Right ventricle myocardium superior (tissue), 1 donor: Measurements from ENCODE around the gene TDRD9. TPM values are rescaled to one million over a fixed set of nuclear protein-coding genes. Genes with fewer than 3 reads are reported as not detected.

Experiments
- ATAC-seq: fragments of 200-7000 bp; cut with Tn5 transposase; one replicate; pipeline ENCODE4 v1.9.1; 2020; ENCODE audit warnings: mild to moderate bottlenecking; ENCODE audit not compliant: poor library complexity
- DNase-seq: peaks from one replicate; pipeline ENCODE4 v3.0.0-alpha.2; 2020
- intact Hi-C: fragments of 100-400 bp; cut with DNase I; formaldehyde crosslinking; loops from one replicate; pipeline ENCODE4 v1.11.2; 2022
- total RNA-seq: library from RNA; stranded (reverse); fragmentation: NEBNext Ultra II Directional; extraction: Animal tissue kit (Norgen Biotek cat#: 25700); gene quantifications from one replicate; pipeline ENCODE4 v1.2.1, GENCODE V29; 2021
- donor health status: DM: no; HTN: yes; CAD: no; lungs with severe emphysema.

TDRD9 gene
- total RNA-seq, 1 donor from 2014 or later = 2.7 TPM

- ATAC-seq (peak; percentile 85), DNase-seq (peak; percentile 62)
- intact Hi-C loops = no loop called here
Observed at GRCh38 chr14:104011824-104012517, 83.7 kb downstream of the TDRD9 start.

DNA sequence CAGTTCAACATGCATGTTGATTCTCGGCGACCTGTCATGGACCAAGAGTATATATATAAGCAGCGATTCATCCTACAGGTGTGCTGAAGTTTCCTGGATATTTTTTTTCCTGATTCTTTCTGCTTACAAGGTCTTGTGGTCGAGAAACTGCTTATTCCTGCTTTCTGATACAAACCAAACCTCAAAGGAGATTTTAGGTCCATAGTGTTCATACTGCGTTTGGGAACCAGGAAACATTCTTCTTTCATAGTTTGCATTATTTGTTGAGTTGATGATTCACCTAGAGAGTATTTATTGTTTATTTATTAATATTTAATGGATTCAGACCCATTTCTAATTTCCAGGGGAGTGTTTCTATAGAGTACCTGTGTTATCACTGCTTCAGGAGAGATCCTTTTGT, 86.5 kb downstream of the TDRD9 start:
- intact Hi-C loops = no loop called here
- DNase-seq = no peak
- ATAC-seq = no peak

DNA sequence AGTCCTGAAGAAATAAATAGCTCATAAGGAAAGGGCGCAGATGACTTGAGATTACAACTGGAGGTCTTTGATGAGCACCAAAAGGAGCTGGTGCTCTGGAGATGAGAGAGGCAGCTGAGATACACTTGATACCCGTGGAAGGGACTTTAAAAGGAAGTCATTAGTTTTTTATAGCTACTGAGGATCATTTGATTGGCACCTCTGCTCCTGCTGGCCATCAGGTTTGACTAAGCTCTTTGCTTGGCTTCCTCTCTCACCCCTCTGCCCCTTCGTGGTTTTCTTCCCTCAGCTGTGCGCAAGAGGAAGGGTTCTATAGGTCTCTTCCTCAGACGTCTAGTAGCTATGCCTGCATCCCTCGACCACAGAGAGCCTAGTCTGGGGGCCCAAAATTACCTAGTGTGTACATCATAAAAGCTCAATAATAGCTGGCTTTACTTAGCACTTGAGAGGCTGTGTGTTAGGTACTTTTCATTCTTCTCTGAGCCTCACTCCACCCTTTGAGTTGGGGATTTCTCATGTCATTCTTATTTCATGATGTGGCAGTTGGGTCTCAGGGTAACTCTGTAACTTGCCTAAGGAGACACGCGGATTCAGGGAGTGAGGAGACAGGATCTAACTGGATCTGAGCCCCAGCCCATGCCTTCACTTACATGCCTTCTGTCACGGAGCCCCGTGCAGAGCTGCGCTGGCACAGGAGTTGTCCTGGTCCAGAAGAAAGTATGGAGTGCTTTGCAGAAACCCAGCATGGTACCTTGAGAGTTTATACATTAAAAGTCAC, 88.8 kb downstream of the TDRD9 start:
- DNase-seq (no peak), ATAC-seq (no peak)
- intact Hi-C loops = no loop called here

- DNase-seq (no peak), ATAC-seq (no peak)
Observed at GRCh38 chr14:104019029-104019428, 90.8 kb downstream of the TDRD9 start.

GRCh38 chr14:104019806-104020205, 91.5 kb downstream of the TDRD9 start:
- DNase-seq = no peak
- no peak for ATAC-seq
- intact Hi-C loops = no loop called here

More at GRCh38 chr14:104019029-104019428, 90.8 kb downstream of the TDRD9 start:
- intact Hi-C loops = no loop called here

DNA sequence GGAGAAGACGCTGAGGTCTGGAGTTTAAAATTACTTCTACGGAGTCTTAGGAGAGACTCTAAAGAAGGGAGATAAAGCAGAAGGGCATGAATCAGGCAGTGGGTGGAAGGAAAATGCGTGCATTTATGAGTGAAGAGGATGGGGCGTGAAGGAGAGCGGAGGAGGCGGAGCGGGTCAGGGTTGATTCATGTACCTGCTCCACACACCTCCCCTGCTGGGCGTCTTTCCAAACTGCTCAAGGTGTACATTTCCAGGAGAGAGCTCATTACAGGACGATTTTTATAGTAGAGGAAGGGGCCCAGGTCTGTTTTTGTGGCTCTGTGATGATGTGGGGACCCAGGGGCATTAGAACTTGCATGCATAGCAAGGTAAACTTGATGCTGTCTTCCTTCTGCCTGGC, 92.2 kb downstream of the TDRD9 start:
- intact Hi-C loops = no loop called here
- no peak for ATAC-seq
- no peak for DNase-seq

DNA sequence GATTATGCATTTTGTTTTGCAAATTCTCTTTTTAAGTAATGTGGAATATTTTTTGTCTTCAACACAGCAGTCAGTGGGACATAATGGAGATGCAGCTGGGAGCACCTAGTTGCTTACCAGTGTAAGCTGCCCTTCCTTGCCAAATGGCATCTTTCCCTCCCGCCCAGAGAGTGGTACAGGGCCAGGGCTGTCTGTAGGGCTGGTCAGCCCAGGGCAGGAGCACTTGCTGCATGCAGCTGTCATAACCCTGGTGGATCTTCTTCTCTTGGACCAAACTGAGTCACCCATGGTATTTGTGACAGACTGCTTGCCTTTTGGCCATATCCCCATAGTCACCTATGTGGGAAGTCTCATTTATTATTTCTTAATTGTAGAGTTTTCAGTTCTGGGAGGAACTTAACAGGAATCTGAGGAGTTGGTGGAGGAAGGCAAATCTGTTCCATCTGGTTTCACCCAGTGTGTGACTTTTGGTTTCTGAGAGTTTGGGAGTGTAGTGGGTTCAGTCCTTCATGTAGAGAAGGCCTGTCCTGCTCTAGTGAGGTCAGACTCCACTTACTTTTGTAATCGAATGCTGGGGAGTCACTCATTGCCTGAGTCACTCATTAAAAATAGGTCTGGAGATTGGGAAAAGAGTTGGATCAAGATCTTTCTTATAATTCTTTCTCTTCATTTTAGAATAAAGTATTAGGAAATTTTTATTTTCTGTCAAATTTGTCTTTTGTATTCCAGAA, 95.2 kb downstream of the TDRD9 start:
- no peak for DNase-seq
- intact Hi-C loops = no loop called here
- peak; percentile 75 for ATAC-seq

DNA sequence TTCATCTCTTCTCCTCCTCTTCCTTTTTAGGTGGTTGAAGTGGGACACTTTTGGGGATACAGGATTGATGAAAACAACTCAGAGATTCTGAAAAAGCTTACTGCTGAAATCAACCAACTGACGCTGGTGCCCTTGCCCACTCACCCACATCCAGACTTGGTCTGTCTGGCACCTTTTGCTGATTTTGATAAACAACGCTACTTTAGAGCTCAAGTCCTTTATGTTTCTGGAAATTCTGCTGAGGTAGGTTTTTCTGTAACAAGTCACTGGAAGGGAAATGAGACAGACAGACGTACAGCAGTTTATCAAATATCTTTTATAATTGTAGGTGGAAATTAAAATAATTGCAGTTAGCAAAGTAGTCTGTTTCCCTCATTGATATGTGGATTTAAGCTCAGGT, 97.3 kb downstream of the TDRD9 start:
- DNase-seq (no peak), ATAC-seq (no peak)
- intact Hi-C loops = no loop called here

DNA sequence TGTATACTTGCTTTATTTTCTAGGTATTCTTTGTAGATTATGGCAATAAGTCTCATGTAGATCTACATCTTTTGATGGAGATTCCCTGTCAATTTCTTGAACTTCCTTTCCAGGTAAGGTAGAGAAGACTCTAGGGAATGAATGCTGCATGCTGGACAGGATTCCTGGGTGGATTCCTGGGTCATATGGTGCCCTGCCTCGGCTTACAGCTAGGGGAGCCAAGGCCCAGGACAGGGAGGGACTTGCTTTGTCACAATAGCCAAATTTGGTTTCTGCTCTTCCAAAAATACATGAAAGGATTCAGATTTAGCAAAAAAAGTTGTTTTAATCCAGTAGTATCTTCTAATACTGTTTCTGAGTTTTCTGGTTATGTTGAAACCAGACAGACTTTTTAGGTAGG, 97.8 kb downstream of the TDRD9 start:
- intact Hi-C loops = no loop called here
- ATAC-seq = no peak
- no peak for DNase-seq

DNA sequence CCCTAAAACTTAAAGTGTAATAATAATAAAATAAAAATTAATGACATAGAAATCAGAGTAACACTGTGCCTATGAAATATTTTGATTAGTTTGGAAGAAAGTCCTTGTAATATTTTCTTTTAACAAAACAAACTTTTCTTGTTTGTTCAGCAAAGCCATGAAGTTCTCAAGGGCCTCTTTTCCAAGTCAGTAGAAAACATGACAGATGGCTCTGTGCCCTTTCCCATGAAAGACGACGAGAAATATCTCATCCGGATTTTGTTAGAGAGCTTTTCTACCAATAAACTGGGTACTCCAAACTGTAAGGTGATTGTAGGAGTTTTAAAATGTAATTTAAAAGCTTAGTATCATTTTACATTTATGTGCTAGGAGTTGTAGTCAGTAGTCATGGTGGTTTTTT, 102.7 kb downstream of the TDRD9 start:
- intact Hi-C loops = no loop called here
- DNase-seq (no peak), ATAC-seq (no peak)

DNA sequence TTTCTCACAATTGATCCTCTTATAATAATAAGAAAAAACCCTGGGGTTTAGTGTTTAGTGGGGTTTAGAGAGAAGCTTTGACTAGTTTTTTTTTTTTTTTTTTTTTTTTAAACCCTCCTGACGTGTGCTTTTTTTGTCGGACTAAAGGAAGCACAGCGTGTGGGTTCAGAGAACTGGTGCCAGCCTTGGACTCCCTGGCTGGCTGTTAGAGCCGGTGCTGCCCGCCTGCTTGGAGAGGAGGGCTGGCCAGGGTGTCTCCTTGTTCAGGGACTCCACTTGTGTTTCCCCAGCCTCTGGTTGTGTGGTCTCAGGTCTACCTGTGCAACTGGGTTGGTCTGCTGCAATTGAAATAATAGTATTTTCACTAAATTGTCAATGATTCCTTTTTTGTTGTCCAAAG, 103.1 kb downstream of the TDRD9 start:
- intact Hi-C loops = no loop called here
- ATAC-seq = peak; percentile 85
- no peak for DNase-seq

DNA sequence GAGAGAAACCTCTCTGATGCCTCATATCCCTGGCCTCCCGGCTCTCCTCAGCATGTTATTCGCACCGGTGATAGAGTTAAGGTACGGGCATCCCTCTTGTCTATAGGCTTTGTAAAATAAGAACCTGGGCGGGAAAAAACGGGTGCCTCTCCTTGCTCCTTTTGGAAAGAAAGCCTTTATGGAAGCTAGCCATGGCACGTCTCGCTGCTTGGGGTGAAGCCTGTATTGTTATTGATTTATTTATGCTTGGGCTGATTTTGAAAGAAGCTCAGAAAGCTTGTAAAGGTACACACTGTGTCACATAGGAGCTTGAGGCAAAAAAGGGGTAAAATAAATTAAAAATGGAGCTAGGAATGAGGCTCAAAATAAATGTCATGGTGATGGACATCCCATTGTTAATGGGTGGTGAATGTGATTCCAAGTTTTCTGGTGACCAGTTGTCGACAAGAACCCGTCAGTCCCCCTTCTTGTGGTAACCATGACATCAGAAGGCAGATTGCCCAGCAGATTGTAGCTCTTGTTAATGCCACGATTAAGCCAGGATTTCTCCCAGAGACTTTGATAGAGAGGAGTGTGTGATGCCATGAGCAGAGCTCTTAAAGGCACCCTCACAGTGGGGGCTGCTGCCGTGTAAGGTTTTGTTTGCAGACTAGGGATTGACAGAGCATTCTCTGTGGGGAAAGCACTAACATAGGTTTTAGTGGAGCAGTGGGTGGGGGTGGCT, 106.9 kb downstream of the TDRD9 start:
- no peak for ATAC-seq
- intact Hi-C loops = no loop called here
- no peak for DNase-seq

GRCh38 chr14:104036212-104036611, 108.0 kb downstream of the TDRD9 start:
- no peak for ATAC-seq
- intact Hi-C loops = no loop called here
- DNase-seq = no peak

- intact Hi-C loops = no loop called here
- DNase-seq (no peak), ATAC-seq (no peak)
Observed at GRCh38 chr14:104037074-104037473, 108.8 kb downstream of the TDRD9 start.

DNA sequence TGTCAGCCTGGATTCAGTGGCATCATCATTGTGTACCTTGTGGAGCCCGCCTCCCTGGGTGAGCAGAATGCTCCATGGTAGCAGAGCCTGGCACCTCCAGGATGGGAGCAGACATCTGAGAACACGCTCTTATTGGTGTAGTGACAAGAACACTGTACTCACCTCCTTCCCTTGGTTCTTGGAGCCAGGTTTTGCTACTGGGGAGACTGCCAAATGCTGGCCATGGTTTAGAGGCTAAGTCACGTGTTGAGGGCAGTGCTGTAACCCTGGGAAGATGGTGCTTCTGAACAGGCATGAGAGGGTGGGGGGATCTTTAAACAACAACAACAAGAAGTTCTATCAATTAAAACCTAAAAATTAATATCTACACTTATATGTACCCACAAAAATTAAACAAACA, 109.6 kb downstream of the TDRD9 start:
- DNase-seq (peak; percentile 53), ATAC-seq (peak; percentile 90)
- intact Hi-C loops = no loop called here

- no peak for ATAC-seq
- intact Hi-C loops = no loop called here
- DNase-seq = no peak
Observed at GRCh38 chr14:104039214-104039613, 111.0 kb downstream of the TDRD9 start.

DNA sequence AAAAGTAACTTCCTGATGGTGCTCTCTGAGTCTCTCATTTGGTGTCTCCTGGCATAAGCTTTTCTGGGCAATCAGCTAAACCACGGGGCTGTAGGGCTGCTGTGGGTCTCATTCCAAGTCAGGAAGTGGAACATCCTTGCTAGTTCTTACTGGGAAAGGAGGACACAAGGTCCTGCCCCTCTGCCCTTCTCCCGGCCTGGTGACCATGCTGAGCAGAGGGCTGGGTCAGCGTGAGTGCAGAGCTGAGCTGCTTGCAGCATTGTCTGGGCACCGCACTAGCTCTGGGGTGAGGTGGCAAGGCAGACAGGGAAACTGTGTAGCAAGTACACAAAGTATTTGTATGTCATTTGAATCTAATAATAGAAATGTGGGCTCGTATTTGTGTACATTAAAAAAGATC, 112.3 kb downstream of the TDRD9 start:
- intact Hi-C loops = no loop called here
- ATAC-seq (no peak), DNase-seq (no peak)

GRCh38 chr14:104041430-104042104, 113.3 kb downstream of the TDRD9 start:
- DNase-seq (no peak), ATAC-seq (no peak)
- intact Hi-C loops = no loop called here

- intact Hi-C loops = no loop called here
- ATAC-seq = no peak
- DNase-seq = no peak
Observed at GRCh38 chr14:104044016-104044415, 115.8 kb downstream of the TDRD9 start.
